Gastroesophageal sphincter (tissue), 4 donors: ENCODE results near the gene MAN1C1. TPM values are rescaled to one million over a fixed set of nuclear protein-coding genes. Genes with fewer than 3 reads are reported as not detected.

Experiments used
- ATAC-seq: fragments of 150-250 bp; one replicate; pipeline ENCODE4 v1.9.1; 2016; ENCODE audit warnings: mild to moderate bottlenecking, moderate library complexity
- H3K27ac ChIP-seq, 4 donors: fragments of 200-600 bp; sonication (generic) in 3 of 4; 1 replicate in 3 of 4; 2 replicates in 1 of 4; pipeline ENCODE4 v1.5.1; 2016 to 2019
- H3K27me3 ChIP-seq: fragments of 200-600 bp; sonication (generic); one replicate; pipeline ENCODE4 v1.5.1; 2019
- H3K36me3 ChIP-seq, 2 donors: fragments of 200-600 bp; sonication (generic); one replicate each; pipeline ENCODE4 v1.5.1; 2019; ENCODE audit warnings: control low read depth in 1 of 2
- H3K4me1 ChIP-seq, 3 donors: fragments of 200-600 bp; sonication (generic); 1 replicate in 2 of 3; 2 replicates in 1 of 3; pipeline ENCODE4 v1.5.1; 2016 to 2019; ENCODE audit warnings: control low read depth in 2 of 3
- H3K4me3 ChIP-seq, 2 donors: fragments of 200-600 bp; sonication (generic); one replicate each; pipeline ENCODE4 v1.5.1; 2019; ENCODE audit warnings: mild to moderate bottlenecking in 1 of 2, moderate library complexity in 1 of 2
- H3K9me3 ChIP-seq, 3 donors: fragments of 200-600 bp; sonication (generic); one replicate each; pipeline ENCODE4 v1.5.1; 2017 to 2019; ENCODE audit warnings: control low read depth in 2 of 3
- CTCF ChIP-seq, 4 experiments: fragments of 200-600 bp in 2 of 4; fragments of 450-650 bp in 2 of 4; sonication (generic) in 1 of 4; IDR thresholded peaks; one replicate each; pipeline ENCODE4 v1.5.1; 2017 to 2019; ENCODE audit warnings: antibody characterized with exemption in 4 of 4, mild to moderate bottlenecking in 2 of 4, moderate library complexity in 2 of 4
- EP300 ChIP-seq: sonication (generic); formaldehyde crosslinking; IDR thresholded peaks from one replicate; pipeline ENCODE4 v1.6.1; 2017; ENCODE audit warnings: antibody characterized with exemption, mild to moderate bottlenecking
- POLR2A ChIP-seq, 2 donors: fragments of 450-650 bp; IDR thresholded peaks; one replicate each; pipeline ENCODE4 v1.6.1; 2017; ENCODE audit warnings: antibody characterized with exemption in 2 of 2, mild to moderate bottlenecking in 2 of 2, moderate library complexity in 1 of 2
- POLR2AphosphoS5 ChIP-seq: sonication (generic); formaldehyde crosslinking; IDR thresholded peaks from one replicate; pipeline ENCODE4 v1.6.1; 2017; ENCODE audit warnings: antibody characterized with exemption
- WGBS, 2 donors: methylation state at CpG; one replicate each; pipeline ENCODE4 v1.1.5; 2018; ENCODE audit warnings: low coverage in 1 of 2; 5-methylcytosine and 5-hydroxymethylcytosine counted together
- total RNA-seq, 4 donors: library from RNA; depleted of rRNA; stranded (reverse); fragments of >200 nt; gene quantifications; one replicate each; pipeline ENCODE4 v1.1.0, GENCODE V29; 2016

MAN1C1 gene
- total RNA-seq, 4 donors from 2014 or later = 20.0 to 38.1 (median 27.8) TPM

GRCh38 chr1:25750923-25751605 is 134.5 kb downstream of the MAN1C1 start:
- WGBS, 2 donors = 94 to 100% methylated on average over 4 to 5 of the region's 6 CpGs
- TF ChIP-seq POLR2A (IDR thresholded peaks at IDR 0.05) (no peak), CTCF (IDR thresholded peaks at IDR 0.05) (no peak), POLR2AphosphoS5 (no peak), EP300 (no peak)
- ATAC-seq = no peak

DNA sequence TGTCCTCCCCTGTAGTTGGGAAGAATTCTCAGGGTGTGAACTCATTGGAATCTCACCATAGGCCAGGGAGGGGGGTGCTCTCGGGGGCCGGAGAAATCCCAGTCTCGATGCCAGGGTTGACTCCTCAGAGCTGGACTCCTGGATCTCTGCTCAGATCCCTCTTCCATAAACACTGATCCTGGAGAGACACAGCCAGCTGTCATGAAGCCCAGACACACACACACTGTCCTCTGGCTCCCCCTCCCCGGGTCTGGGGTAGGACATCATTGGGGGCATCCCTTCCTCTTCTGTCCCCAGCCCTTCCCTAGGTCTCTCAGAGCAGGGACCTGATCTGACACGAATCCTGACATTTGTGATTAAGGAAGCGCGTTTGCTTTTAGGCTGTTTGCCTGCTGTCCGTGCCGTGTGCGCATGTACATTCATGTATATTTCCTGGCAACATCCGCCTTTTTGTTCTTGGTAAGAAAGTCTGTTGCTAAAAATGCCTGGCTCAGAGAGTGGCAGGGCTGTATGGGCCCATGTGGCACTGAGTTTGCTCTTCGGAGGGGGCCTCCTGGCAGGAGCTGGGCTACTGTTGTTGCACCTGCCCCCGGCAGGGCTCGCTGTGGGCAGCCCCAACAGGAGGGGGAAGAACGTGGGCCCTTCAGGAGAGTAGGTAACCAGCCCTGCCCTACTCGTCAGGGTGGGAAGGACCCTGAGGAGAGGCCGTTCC is 138.0 kb downstream of the MAN1C1 start:
- 52 to 56% methylated on average over 5 to 7 of the region's 17 CpGs for WGBS, 2 donors
- Histone ChIP-seq H3K4me3 (no peak overlapping the region), H3K27ac (peak overlapping the region in 2 of 4 donors; percentile 33 to 44), H3K27me3 (no peaks in the 10 kb centered on the region), H3K4me1 (peaks cover 0 to 28% (median 5%) of the 10 kb centered on the region in 3 donors), H3K9me3 (no peaks in the 10 kb centered on the region), H3K36me3 (peaks cover 0 to 51% of the 10 kb centered on the region in 2 donors)
- TF ChIP-seq POLR2A (IDR thresholded peaks at IDR 0.05) = no peak
- peak in 1 of 4 experiments; percentile 15 for TF ChIP-seq CTCF (IDR thresholded peaks at IDR 0.05)
- TF ChIP-seq EP300 = no peak
- TF ChIP-seq POLR2AphosphoS5 = no peak
- peak; percentile 69 for ATAC-seq

More at GRCh38 chr1:25750923-25751605, 134.5 kb downstream of the MAN1C1 start:
- H3K4me3 ChIP-seq = no peak overlapping the region
- peaks cover 0 to 43% of the 10 kb centered on the region in 2 donors for H3K36me3 ChIP-seq
- H3K27ac ChIP-seq = no peak overlapping the region
- H3K4me1 ChIP-seq = peaks cover 0 to 55% (median 5%) of the 10 kb centered on the region in 3 donors
- H3K9me3 ChIP-seq = no peaks in the 10 kb centered on the region
- no peaks in the 10 kb centered on the region for H3K27me3 ChIP-seq

DNA sequence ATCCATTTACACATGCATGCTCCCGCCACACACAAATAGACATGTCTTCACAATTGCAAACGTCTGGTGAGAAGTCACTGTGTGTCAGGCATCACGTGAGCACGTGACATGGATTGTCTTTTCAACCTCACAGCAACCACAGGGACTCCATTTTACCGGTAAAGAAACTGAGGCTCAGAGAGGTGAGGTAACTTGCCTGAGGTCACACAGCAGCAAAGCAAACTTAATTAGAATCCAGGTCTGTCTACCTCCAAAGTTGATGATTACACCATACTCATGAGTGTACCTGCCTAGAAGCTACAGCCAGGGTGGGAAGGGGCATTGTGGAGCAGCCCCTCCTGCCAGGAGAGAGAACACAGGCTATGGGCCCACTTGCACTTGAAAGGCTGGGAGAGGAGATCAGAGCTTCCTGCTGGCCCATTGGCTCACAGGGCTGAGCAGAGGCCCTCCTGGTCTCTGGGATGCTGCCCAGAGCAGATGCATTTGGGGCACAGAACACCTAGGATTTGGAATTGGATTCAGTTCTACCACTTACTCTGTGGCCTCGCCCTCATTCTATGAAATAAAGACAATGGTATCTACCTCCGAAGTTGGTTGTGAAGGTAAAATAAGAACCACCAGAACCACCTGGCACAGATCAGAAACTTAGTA is 139.0 kb downstream of the MAN1C1 start:
- Histone ChIP-seq H3K4me3 (no peak overlapping the region), H3K36me3 (peaks cover 0 to 51% of the 10 kb centered on the region in 2 donors), H3K9me3 (no peaks in the 10 kb centered on the region), H3K4me1 (peaks cover 0 to 28% (median 5%) of the 10 kb centered on the region in 3 donors), H3K27me3 (no peaks in the 10 kb centered on the region), H3K27ac (no peak overlapping the region)
- no peak for ATAC-seq
- WGBS, 2 donors = 75 to 90% methylated on average over 2 to 3 of the region's 7 CpGs
- TF ChIP-seq EP300 = no peak
- TF ChIP-seq CTCF (IDR thresholded peaks at IDR 0.05) = no peak
- TF ChIP-seq POLR2A (IDR thresholded peaks at IDR 0.05) = no peak
- TF ChIP-seq POLR2AphosphoS5 = no peak

DNA sequence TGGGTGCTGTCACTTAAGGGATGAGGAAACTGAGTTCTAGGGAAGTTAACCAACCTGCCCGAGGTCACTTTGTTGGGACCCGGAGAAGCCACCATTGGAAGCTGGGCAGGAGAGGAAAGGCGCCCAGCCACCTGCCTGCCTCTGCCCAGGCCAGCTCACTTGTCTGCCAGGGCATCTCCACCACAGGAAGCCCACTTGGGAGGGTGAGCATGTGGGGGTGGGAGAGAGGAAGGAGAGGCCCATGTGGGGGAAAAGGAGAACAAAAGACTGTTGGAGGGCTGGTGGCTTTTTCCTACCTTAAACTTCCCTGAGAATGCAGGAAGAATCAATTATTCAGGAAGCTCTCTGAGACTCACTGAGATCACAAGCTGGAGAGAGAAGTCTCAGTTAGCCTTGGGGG is 139.6 kb downstream of the MAN1C1 start:
- Histone ChIP-seq H3K36me3 (peaks cover 0 to 50% of the 10 kb centered on the region in 2 donors), H3K4me1 (peaks cover 0 to 28% (median 5%) of the 10 kb centered on the region in 3 donors), H3K4me3 (no peak overlapping the region), H3K9me3 (no peaks in the 10 kb centered on the region), H3K27ac (no peak overlapping the region), H3K27me3 (no peaks in the 10 kb centered on the region)
- WGBS, 2 donors = 70% methylated on average over 3 of the region's 3 CpGs; no CpG with 5 or more reads in 1 of the 2 donors
- no peak for ATAC-seq
- TF ChIP-seq CTCF (IDR thresholded peaks at IDR 0.05) (no peak), POLR2A (IDR thresholded peaks at IDR 0.05) (no peak), EP300 (no peak), POLR2AphosphoS5 (no peak)
